HG03521 (cell line): ENCODE data around the gene SLC1A1.
"Not testable (repeated sequence)": the region's sequence is repeated elsewhere in the genome, so short reads cannot be mapped to it uniquely, and the experiment has no call there.

Experiments
- ATAC-seq: cut with Tn5 transposase; IDR thresholded peaks from one replicate; pipeline ENCODE4 v1.9.1; 2021; ENCODE audit warnings: mild to moderate bottlenecking, moderate library complexity; ENCODE audit not compliant: unreplicated experiment

The SLC1A1 gene

GRCh38 chr9:4574657-4575243, 84.5 kb downstream of the SLC1A1 start:
- ATAC-seq = no peak

- ATAC-seq = no peak
Measured at GRCh38 chr9:4575997-4576396, 85.7 kb downstream of the SLC1A1 start.

GRCh38 chr9:4576448-4576847, 86.2 kb downstream of the SLC1A1 start:
- ATAC-seq = no peak

DNA sequence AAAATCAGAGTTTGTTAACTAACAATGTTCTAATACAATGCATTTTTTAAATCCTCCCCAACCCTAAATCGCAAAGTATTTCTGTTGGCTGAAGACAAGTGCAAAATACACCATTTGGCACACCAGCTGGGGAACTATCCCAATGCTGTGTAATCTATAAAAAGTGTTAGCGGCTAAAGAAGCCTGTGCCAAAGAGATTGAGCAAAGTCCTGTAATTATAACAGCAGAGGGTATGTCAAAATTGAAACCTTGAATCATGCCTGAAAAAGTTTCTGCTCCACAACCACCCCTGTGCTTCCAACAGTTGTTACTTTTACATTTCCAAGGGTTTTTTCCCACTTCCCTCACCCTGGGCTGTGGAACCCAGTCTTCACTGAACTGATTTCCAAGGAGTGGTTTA, 88.7 kb downstream of the SLC1A1 start:
- ATAC-seq = no peak

DNA sequence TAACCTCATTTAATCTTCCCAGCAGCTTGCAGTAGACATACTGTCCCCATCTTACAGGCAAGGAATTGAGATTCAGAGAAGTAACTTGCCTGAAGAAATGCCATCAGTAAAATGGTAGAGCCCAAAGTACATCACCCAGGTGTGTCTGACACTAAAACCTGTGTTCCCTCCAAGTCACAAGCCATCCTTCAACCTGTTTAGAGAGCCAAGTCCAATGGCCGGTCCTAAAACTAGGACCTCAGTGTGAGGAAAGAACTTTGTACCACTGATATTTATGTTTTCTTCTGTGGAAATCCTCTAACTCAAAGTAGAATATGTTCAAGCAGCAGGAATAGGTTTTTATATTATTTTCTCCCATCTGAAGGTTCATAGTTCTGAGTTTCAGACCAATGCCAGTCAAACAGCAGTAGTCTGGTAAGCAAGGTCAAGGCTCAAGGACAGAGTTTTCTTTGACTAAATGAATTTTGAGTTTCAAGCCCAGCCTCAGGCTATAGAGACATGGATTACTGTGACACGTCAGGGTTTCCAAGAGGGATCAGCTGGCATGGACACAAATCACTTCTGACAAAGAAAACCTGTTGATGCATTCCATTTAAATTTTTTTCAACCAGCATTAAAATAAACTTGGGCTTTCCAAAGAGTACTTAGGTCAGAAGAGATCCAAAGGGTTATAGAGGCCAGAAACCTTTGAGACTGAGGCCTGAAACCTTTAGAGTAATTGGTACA, 90.9 kb downstream of the SLC1A1 start:
- ATAC-seq = no peak

GRCh38 chr9:4581861-4582565, 91.7 kb downstream of the SLC1A1 start:
- no peak for ATAC-seq

DNA sequence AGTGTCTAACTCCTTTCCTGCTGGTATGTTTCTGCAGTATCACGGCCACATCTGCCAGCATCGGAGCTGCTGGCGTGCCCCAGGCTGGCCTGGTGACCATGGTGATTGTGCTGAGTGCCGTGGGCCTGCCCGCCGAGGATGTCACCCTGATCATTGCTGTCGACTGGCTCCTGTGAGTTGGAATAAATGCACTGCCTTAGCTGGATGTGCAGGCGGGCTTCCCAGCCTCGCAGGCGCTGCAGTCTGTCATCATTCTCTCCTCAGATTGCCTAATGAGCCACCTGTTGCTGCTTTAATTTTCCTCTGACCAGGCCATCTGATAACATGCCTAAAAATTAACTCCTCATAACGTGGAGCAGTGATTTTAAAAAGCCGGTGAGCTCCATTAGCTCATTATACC, 92.7 kb downstream of the SLC1A1 start:
- ATAC-seq = no peak

DNA sequence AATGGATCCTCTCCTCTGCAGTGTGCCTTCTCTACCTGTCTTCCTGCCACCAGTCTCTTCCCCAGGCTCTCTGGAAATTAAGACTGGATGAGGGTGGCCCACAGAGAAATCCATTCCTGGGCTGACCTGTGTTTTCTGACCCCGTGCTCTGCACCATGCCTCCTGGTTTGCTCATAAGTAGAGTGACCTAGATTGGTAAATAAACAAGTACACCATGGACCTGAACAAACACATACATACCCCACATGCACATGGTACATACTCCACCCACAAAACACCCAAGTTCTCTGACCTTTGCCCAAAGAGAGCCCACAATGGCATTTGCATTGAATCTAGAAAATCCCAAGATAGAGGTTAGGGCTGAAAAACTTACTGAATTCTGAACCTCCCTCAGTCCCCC, 94.4 kb downstream of the SLC1A1 start:
- ATAC-seq = no peak

DNA sequence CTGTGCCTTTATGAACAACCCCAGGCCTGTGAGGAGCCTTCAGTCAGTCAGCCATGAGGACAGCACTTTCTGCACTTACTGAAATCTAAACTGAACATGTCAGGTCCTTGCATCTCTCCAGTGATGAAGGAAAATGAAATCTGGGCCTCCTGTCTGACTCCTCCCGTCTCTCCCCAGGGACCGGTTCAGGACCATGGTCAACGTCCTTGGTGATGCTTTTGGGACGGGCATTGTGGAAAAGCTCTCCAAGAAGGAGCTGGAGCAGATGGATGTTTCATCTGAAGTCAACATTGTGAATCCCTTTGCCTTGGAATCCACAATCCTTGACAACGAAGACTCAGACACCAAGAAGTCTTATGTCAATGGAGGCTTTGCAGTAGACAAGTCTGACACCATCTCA, 94.9 kb downstream of the SLC1A1 start:
- ATAC-seq = no peak

- no peak for ATAC-seq
Measured at GRCh38 chr9:4588721-4589120, 98.5 kb downstream of the SLC1A1 start.

DNA sequence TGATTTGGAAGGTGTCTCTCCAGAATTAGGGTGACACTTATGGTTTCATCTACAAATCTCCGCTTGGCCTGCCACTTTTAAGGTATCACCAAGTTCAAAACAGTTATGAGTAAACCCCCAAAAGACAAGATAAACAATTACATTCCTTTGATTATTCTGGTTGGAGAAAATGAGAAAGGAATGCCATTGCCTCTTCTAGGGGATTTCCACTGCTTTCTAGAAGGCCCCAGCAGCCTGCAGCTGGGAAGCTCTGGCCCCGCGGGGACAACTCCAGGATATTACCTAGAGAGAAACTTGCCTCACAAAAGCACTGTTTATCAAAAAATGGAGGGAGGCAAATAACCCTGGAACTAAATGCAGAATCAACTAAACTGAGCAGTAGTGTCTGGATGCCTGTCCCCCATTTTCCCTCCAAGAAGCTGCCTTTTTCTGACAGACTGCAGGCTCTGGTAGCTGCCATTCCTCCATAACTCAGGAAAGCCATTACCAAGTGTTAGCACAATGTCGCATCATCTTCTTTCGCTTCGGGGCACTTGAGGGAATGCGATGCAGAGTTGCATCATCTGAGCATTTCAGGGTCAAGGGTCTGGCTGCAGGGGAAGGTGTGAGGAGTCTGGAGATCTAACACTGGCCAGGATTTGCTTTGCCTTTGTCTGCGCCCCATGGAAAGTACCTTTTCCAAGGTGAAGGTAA, 100.3 kb downstream of the SLC1A1 start:
- ATAC-seq = no peak

GRCh38 chr9:4591123-4591500, 100.8 kb downstream of the SLC1A1 start:
- no peak for ATAC-seq

- ATAC-seq = no peak
Measured at GRCh38 chr9:4592295-4592694, 102.0 kb downstream of the SLC1A1 start.

DNA sequence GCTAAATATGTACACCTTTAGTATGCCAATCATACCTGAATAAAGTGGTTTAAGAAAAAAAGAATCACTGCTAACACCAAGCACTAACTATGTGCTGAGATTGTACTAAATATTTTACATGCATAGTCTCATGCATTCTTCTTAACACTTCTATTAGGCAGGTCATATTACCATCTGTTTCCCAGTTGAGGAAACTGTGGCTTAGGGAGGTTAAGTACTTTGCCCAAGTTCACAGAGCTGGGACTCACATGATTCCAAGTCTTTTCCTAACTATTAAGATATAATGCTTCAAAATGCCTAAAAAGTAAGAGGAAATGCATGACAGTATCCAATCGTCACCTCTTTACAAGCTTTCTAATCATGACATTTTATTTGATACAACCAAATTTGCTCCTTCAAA, 102.6 kb downstream of the SLC1A1 start:
- ATAC-seq = no peak

DNA sequence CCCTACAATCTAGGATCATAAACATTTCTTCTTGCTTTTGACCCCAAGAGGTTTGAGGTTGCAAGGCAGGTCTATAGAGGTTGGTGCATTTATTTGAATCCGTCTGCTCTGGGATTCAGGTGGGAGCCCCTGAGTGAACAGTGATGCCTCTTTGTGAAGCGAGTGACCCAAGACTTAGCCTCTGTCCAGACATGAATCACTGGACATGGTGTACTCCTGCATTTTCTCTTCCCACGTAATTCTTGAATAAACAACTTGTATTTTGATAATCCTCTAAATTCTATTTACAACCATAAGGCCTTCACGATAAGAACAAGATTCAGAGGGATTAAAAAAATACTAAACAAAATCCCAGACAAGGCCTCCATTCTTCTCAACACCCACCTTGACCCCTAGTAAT, 104.3 kb downstream of the SLC1A1 start:
- ATAC-seq = no peak

DNA sequence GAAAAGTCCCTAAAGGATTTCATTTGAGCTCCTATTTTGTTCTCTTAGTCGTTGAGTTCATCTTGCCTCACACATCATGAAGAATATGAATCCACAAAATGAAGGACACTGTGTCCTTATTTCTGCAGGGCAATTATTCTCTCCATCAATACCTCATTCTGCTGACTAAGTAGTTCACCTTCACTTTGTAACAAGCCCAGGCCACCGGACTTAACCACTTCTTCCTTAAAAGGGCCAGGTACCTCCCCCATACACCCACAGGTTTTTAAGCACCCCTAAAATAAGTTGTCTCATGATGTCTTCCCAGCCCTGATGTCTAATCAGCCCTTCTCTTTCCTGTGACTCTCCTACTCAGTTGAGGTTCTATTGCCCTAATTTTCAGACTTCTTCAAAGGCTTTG, 104.7 kb downstream of the SLC1A1 start:
- no peak for ATAC-seq

DNA sequence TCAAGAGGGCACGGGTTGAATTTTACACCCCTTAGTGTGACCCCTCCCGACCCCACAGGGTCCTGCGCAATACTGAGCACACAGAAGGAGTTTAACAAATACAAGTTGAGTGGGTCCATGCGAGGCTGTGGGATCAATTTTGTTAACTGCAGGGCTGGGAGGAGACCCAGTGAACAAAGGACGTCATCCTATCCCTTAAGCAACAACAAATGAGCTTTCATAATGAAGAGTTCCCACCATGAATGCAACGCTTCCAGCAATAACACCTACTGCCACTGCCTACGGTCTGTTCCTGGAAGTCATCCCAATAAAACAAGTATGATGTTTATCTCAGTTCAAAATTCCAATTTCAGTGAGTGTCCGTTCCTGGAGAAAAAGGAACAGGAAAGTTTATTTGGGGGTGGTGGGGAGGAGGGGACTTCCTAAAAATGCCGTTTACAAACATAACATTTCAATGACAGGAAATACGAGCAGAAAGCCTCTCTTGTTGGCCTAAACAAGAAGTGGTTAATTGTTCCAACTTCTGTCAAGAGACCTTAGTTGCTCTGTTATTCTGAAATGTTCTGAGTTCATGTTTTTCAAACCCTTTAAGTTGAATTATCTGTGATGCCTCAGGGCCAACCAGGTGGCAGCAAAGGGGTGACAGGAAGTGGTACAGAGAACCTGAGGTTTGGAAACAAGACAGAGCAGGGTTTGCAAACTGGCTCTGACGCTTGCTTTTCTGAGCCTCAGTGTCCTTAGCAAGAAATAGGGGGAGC, 106.1 kb downstream of the SLC1A1 start:
- no peak for ATAC-seq

GRCh38 chr9:4600368-4600767, 110.1 kb downstream of the SLC1A1 start:
- no peak for ATAC-seq

DNA sequence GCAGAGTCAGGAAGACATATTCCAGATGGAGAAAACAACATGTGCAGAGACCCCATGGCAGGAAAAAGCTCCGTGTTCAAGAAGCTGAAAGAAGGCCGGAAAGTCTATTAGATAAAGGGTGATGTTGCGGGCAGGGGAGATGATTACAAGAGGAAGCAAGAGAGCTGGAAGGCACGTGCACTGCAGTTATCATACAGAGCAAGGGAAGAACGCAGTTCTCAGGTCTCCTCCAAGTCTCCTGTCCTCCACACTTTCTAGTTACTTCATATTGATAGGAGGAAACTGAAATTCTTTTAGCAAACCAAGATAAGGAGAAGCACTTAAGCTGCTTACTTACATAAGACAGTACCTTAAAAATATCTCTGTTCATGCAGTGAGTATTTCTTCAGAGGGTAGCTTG, 113.6 kb downstream of the SLC1A1 start:
- ATAC-seq = no peak

DNA sequence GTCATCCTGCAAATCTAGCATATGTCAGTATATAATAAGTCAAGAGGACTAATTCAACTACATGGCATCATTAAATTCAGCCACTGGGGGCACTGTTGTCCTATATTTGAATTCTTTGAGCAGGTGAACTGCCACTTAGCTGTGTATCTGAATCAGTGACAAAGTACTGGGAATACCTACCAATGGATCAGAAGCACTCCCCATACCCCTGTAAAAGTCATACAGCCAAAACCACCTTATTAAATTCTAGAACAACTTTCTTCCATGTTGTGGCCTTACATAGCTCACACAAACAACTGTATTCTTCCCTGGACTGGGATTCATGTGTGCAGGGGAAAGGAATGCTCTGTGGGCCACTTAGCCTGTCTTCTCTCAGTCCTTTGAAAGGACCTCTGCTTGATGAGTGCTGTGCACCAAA, 114.4 kb downstream of the SLC1A1 start:
- ATAC-seq = no peak

DNA sequence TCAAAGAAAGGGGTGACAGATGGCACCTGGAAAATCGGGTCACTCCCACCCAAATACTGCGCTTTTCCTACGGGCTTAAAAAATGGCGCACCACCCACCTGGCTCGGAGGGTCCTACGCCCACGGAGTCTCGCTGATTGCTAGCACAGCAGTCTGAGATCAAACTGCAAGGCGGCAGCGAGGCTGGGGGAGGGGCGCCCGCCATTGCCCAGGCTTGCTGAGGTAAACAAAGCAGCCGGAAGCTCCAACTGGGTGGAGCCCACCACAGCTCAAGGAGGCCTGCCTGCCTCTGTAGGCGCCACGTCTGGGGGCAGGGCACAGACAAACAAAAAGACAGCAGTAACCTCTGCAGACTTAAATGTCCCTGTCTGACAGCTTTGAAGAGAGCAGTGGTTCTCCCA, 115.8 kb downstream of the SLC1A1 start:
- not testable (repeated sequence) for ATAC-seq
